ENCODE data around the gene C1orf116.

DNA sequence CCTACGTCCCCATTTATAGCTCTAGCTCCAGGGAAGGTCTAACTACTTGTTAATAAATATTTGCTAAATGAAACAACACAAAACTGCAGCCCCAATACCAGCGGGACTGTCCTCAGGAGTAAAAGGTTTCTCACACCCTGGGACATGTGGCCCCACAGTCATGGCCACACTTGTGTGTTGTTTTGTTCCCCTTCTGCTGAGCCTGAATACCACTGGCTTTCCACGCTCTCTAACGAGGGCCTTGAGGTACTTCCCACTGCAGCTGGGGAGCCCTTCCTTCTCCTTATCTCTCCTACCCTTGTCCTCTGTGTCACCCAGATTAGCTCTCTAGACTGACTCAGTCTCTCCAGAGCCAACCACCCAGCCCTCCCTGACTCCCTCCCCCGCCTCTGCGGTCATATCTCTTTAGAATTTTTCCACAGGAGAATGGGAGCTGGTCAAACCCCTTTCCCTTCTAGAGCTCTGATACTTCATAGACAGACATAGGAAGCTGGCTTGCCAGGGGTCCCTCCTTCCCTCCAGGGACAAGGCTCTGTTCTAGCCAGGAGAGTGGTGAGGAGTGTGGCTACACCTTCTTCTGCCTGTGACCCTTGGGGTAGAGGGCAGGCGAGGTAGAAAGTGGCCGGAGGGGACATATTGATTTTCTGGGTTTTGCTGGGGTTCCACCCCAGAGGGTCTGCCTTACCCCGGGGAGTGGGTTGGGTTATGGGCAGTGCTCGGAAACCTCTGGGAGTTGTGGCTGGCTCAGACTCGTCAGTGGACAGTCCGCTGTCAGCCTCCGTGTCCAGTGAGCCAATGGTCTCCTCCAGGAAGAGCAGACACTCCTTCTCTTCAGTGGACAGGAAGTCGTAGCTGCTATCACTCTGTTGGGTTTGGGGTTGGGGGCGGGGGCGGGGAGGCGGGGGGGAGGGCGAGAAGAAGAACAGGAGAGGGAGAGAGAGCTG, 8.1 kb downstream of the C1orf116 start:
- TF ChIP-seq, protein P1, sequence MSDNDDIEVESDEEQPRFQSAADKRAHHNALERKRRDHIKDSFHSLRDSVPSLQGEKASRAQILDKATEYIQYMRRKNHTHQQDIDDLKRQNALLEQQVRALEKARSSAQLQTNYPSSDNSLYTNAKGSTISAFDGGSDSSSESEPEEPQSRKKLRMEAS (IDR thresholded peaks at IDR 0.05) = no peak
- TF ChIP-seq, protein P2, sequence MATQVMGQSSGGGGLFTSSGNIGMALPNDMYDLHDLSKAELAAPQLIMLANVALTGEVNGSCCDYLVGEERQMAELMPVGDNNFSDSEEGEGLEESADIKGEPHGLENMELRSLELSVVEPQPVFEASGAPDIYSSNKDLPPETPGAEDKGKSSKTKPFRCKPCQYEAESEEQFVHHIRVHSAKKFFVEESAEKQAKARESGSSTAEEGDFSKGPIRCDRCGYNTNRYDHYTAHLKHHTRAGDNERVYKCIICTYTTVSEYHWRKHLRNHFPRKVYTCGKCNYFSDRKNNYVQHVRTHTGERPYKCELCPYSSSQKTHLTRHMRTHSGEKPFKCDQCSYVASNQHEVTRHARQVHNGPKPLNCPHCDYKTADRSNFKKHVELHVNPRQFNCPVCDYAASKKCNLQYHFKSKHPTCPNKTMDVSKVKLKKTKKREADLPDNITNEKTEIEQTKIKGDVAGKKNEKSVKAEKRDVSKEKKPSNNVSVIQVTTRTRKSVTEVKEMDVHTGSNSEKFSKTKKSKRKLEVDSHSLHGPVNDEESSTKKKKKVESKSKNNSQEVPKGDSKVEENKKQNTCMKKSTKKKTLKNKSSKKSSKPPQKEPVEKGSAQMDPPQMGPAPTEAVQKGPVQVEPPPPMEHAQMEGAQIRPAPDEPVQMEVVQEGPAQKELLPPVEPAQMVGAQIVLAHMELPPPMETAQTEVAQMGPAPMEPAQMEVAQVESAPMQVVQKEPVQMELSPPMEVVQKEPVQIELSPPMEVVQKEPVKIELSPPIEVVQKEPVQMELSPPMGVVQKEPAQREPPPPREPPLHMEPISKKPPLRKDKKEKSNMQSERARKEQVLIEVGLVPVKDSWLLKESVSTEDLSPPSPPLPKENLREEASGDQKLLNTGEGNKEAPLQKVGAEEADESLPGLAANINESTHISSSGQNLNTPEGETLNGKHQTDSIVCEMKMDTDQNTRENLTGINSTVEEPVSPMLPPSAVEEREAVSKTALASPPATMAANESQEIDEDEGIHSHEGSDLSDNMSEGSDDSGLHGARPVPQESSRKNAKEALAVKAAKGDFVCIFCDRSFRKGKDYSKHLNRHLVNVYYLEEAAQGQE (IDR thresholded peaks at IDR 0.05; ENCODE audit: low read depth) = no peak
- TF ChIP-seq EGR1 (IDR thresholded peaks at IDR 0.05) (no peak), CEBPB (IDR thresholded peaks at IDR 0.05) (no peak), YY1 (IDR thresholded peaks at IDR 0.05; ENCODE audit: low read depth) (no peak), EP300 (IDR thresholded peaks at IDR 0.05; ENCODE audit: borderline replicate concordance) (no peak), TAF1 (IDR thresholded peaks at IDR 0.05; ENCODE audit: low read depth) (no peak), RAD21 (IDR thresholded peaks at IDR 0.05; ENCODE audit: low read depth) (no peak), CREB1 (IDR thresholded peaks at IDR 0.05; ENCODE audit: low read depth) (no peak), TEAD4 (IDR thresholded peaks at IDR 0.05) (no peak)
- TF ChIP-seq, protein P3, sequence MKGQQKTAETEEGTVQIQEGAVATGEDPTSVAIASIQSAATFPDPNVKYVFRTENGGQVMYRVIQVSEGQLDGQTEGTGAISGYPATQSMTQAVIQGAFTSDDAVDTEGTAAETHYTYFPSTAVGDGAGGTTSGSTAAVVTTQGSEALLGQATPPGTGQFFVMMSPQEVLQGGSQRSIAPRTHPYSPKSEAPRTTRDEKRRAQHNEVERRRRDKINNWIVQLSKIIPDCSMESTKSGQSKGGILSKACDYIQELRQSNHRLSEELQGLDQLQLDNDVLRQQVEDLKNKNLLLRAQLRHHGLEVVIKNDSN (IDR thresholded peaks at IDR 0.05) = no peak

All from Ishikawa (cell line).